GM21786 (cell line): ENCODE measurements around the gene CCR7.
A peak's percentile ranks its signal among the peaks of the same experiment; 100 is the strongest.
"Not testable (repeated sequence)": the region's sequence is repeated elsewhere in the genome, so short reads cannot be mapped to it uniquely, and the experiment has no call there.

Experiments used
- ATAC-seq: cut with Tn5 transposase; IDR thresholded peaks from one replicate; pipeline ENCODE4 v1.9.1; 2021; ENCODE audit not compliant: unreplicated experiment

CCR7 gene

DNA sequence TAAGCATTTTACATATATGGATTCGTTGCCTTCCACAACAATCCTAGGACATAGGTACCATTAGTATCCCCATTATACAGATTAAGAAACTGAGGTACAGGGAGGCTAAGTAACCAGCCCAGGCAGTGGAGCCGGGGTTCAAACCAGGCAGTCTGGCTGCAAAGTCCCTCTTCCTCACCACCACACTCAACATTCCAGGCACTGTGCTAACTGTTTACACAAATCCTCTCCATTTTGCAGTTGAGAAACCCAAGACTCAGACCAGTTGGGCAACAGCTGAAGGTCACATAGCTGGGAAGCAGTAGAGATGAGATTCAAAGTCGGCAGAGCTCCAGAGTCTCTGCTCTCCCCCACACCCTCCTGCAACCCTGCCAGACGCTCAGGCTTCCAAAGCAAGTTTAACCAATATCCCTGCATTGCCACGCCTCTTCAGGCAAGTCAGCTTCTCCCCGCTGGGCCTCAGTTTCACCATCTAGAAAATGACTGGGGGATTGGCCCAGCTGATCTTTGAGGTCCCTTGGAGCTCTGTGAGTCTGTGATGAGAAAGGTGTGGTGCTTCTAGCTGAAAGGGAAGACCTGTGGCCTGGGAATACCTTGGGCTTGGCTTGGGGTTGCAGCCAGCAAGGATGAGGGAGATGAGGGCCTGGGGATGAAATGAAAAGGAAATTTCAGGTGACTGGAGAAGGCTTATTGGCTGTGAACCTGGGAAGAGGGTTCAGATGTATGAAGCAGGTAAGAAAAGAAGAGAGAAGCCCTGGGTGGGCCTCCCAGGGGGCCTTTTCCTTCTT is 14.0 kb downstream of the CCR7 start:
- ATAC-seq, result no peak

DNA sequence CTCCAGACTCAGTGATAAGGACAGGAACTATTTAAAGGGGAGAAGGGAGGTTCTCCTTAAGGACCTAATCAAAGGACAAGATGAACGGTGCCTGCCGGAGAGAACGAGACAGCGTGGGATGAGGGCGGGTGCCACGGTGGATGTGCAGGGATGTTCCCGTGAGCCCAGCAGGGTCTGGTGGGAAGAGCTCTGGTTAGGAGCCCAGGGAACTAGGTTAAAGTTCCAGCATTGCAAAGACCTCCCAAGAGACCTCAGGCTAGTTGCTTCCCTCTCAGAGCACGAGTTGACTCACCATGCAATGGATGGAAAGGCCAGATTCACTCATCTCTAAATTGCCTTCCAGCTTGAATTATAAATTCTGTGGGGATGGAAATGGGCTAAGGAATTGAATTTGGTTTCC is 14.7 kb downstream of the CCR7 start:
- ATAC-seq, result no peak

DNA sequence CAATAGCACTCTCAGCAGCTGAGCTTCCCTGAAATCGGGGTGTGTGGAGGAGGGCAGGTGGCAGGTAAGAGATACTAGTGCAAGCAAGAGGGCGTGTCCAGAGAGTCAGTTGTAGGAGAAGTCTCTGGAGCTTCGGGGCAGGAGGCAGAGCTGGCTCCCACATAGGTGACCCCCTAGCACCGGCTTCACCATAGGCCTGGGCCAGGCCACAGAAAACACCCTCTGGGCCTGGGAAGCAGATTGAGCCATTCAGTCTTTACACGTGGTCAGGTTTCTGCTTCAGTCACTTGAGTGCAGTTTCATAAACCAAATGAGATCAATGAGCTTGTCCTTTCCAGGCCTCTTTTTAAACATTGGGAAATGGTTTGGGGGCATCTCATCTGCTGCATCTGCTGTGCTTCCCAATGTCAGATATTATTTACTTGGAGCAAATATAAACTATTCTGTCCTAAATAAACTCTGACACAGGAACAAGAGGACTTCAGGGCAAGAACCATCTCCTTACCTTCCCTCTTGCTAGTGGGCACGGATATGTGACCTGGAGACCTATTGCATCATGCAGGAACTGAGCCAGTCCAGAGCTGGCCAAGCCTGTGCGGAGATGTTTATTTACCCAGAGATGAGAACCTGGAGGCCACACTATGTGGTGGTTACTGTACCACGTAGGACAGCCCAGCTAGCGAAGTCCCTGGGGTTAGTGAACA is 16.1 kb downstream of the CCR7 start:
- no peak for ATAC-seq

DNA sequence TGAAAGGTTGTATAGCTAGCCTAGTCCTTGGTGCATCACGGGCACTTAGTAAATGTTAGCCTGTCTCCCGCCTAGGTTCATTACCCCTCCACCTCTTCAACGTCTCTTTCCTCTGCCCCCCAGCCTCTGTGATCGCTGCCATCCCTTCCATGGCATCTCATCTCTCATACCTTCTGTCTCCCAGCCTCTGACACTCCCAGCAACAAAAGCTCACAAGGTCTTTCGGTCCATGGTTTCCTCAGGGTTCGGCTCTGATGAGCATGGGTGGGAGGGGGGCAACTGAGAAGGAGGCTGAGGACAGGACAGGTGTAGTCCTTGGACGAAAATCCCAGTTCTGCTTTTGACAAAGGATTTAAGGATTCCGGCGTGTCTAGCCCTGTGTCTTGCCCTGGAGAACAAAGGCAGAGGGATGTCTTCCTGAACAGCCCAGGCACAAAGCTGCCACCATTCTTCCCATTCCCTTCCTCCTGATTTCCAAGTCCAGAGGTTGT is 16.7 kb downstream of the CCR7 start:
- no peak for ATAC-seq

DNA sequence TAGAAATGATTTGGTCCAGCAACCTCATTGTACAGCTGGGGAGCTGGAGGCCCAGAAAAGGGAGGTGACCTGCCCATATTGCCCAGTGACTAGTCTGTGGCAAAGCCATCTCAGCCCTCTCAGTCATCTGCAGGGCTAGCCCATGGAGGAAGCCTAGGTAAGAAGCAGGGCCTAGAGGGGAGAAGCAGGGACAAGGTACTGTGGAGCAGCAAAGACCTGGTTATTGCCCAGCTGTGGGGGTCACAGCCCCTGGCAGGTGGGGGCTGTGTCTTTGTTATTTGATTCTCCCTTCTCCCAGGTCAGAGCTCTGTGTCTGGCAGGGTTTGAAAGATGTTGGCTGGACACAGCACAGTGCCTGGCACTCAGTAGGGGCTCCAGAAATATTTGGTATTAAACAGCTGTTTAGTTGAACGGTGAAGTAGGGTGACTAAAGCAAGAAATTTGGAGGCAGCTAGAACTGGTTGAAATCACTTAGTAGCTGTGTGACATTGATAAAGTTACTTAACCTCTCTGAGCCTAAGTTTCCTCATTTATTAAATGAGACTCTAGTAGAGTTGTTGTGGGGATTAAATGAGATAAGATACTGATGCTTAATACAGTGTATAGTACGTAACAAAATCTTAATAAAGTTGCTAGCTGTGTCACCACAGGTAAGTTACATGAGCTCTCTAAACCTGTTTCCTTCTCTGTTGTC is 17.3 kb downstream of the CCR7 start:
- no peak for ATAC-seq

DNA sequence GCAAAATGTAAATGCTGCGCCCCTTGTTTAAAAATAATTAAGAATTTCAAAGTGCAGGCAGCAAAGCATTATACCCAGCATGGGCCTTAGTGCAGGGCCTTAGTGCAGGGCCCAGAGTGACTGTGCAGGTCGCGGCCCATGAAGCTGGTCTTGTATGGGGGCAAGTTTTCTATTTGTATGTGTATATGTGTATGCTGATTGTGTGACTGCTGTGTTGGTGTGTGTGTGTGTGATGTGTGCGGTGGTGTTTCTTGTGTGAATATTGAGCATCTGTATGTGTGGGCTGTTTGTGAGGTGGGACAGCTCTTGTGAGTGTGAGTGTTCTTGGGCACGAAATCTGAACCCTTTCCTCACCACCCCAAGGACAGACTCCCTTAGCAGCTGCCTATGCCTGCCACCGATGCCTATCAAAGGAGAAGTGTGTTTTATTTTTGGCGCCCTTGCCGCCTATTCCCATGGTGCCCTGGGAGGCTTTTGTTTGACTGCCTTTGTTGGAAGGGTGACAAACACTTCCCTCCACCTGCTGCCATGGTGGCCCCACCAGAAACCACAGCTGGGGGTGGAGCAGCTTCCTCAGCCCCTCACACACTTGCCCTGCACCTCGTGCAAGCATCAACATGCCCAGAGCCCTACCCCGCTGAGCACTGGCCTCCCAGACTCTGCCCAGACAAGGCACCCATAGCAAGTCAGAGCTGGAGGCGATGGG is 18.0 kb downstream of the CCR7 start:
- no peak for ATAC-seq

DNA sequence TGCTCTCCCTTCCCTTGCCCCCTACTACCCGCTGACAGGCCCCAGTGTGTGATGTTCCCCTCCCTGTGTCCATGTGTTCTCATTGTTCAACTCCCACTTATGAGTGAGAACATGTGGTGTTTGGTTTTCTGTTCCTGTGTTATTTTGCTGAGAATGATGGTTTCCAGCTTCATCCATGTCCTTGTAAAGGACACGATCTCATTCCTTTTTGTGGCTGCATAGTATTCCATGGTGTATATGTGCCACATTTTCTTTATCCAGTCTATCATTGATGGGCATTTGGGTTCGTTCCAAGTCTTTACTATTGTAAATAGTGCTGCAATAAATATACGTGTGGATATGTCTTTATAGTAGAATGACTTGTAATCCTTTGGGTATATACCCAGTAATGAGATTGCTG is 18.8 kb downstream of the CCR7 start:
- ATAC-seq, result not testable (repeated sequence)

DNA sequence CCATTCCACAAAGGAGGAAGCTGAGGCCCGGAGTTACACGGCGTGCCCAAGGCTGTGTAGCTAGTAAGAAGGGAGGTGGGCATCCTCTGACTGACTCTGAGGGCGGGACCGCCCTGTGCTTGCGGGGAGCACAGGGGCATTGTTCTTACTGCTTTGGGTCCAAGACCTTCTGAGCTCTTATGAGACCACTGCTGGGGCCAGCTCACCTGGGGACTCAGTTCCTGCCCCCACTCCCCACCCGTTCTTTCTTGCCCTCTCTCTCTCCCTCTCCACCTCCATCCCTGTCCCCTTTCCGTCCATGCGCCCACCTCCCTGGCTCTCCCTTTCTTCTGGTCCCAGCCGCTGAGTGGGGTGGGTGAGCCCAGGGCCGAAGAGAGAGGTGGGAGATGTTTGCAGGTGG is 19.6 kb downstream of the CCR7 start:
- ATAC-seq, result no peak

DNA sequence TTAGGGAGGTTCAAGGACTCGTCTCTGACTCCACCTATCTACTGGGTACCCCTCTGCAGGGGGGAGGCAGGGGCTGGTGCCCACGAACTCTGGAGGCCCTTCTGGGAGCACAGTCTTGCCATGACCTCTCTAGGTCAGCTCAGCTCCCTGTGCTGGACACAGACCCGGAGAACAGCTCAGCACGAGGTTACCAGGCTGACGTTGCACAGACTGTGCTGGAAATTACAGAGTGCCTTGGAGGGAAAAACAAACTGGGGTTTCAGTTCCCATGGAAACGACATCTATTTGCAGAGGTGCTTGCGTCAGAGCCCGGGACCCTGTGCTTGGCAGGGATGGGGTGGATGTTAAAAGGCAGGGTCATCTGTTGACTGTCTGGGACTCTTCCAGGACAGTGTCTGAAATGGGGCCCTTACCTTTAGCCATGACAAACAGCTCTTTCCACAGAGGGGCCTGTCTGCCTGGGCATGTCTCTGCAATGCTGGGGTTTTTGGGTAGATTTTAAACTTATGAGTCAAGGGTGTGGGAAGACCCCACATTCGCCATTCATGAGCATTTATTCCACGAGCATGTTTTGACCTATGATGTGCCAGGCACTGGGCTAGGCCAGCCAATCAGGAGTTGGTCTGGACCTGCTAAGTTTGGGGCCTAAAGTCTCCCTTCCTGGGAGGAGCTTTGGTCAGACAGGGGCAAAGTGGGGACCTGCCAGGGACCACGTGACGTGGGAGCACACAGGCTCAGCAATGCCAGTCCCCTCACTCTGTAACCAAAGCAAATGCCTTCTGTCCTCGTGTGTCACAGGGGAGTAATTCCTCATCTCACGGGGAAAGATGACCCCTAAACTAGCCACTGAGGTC is 22.5 kb downstream of the CCR7 start:
- ATAC-seq, result peak; percentile 42

DNA sequence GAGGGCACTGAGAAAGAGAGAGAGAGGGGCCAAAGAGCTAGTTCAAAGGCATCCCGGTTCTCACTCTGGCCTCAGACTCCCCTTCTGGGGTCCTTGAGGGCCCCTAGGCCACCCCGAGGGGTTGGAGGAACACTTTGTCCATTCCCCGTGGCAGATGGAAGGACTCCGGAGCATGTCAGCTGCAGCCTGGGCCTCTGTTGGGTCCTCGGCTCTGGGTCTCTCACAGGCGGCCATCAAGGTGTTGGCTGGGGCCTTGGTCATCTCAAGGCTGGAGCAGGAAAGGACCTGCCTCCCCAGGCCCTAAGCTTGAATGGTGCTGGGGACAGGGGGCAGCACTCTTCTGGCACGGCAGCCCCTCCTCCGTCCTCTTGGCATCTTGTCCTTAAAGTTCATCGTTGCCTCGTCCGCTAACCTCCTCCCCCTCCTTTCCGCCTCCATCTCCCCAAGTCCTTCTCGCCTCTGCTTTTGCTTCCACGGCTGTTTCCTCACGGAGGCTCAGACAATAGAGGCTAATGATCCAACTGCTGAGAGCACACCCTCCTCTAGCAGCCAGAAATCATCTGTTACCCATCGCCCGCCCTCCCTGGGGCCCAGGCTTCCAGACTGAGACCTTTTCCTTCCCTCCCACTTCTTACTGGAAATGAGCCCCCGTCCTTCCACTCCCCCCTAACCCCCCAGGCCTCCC is 23.3 kb downstream of the CCR7 start:
- ATAC-seq, result no peak

DNA sequence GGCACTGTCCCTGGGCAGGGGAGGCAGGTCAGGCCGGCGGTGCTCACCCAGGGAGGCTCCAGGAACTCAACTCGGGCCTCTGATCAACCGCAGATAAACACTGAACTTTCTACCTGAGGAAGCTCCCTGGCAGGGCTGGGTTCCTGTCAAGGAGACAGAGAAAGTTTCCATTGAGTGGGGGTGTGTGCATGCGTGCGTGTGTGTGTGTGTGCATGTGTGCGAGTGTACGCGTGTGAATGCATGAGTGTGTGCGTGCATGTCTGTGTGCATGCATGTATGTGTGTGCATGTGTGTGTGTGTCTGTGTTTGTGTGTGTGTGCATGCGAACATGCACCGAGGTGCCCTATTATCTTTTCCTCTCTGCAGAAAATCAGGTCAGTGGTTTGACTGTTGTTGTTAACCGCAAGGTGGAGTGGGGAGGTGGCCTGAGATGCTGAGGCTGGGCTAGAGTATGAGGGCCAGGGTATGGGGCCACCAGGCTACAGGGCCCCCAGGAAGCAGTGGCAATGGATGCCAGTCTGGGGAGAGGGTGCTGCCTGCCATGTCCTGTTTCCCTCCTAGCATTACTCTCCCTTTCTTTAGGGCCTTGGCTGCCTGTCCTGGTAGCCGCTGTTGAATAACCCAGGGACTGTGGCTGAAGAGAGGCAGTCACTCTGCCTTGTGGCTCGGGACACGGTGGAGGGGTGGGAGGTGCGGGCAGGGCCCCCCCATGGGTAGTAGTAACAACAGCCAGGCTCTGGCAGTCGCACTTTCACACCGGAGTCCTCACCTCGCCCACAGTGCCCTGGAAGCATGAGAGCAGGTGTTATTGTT is 24.0 kb downstream of the CCR7 start:
- ATAC-seq, result no peak

DNA sequence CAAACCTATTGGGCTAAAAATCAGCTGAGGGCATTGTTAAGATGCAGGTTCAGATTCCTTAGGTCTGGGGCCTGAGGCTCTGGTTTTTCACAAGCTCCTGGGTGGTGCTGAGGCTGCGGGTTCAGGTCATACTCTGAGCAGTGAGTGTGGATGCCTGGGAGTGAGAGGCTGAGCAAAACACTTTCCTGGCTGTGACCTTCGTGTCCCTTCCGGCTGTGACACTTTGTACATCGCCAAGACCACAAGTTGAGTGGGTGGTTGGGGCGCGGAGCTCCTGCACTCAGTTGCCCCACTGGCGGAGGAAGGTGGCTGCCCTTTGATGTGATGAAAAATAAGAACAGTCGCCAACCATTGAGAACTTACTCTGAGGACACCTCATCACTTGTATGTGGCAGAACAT is 24.8 kb downstream of the CCR7 start:
- ATAC-seq, result no peak

DNA sequence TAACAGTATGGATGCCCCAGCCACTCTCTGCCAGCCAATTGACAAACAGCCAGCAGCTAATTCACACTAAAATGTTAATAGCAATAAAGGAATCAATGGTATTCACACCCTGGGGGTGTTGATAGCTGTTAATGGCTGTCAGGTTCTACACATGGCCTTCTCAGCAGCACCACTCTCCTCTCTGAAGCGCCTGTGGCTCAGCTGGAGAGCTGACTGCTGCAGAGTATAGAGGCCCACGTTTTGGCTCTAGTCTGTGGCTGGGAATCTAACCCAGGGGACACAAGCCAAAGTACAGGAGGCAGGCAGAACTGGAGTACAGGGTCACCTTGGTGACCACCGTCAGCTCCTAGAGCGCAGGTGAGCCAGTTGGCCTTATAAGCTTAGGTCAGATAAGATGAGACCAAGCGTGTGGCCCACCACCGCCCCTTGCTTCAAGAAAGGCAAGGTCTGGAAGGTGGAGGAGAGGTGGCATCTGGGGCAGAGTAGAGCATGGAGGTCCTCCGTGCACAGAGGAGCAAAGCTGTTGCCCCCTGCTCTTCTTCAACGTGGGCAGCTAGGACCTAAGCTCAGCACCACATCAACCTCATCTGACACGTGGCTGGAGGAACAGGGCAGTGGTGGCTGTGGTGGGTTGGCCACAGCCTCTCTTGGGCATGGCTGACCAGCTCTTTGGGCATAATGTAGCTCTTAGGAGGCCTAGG is 25.4 kb downstream of the CCR7 start:
- no peak for ATAC-seq

DNA sequence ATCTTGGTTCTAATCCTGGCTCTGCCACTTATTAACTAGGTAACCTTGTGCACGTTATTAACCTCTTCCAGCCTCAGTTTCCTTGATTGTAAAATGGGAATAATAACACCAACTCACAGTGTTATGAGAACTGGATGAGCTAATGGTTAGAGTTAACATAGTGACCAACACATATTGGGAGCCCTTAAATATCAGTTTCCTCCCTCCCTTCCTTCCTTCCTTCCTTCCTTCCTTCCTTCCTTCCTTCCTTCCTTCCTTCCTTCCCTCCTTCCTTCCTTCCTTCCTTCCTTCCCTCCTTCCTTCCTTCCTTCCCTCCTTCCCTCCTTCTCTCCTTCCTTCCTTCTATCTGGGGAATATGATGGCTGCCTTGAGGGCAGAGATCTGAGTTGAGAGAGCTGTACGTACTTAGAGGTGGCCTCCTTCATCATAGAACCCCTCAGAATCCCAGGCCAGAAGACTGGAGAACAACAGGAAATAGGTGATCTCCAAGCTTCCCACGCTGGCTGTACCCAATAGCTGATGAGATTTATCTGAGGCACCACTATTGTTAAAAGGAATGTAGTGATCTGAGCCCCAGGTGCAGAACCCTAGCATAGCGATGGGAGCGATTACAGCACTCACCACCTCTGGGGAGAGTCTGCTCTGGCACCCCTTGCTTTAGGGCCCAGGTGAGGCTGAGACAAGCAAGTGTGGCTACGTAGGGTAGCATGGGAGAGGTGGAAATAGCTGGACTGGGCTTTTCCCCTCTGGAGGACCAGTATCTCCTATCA is 26.2 kb downstream of the CCR7 start:
- no peak for ATAC-seq

DNA sequence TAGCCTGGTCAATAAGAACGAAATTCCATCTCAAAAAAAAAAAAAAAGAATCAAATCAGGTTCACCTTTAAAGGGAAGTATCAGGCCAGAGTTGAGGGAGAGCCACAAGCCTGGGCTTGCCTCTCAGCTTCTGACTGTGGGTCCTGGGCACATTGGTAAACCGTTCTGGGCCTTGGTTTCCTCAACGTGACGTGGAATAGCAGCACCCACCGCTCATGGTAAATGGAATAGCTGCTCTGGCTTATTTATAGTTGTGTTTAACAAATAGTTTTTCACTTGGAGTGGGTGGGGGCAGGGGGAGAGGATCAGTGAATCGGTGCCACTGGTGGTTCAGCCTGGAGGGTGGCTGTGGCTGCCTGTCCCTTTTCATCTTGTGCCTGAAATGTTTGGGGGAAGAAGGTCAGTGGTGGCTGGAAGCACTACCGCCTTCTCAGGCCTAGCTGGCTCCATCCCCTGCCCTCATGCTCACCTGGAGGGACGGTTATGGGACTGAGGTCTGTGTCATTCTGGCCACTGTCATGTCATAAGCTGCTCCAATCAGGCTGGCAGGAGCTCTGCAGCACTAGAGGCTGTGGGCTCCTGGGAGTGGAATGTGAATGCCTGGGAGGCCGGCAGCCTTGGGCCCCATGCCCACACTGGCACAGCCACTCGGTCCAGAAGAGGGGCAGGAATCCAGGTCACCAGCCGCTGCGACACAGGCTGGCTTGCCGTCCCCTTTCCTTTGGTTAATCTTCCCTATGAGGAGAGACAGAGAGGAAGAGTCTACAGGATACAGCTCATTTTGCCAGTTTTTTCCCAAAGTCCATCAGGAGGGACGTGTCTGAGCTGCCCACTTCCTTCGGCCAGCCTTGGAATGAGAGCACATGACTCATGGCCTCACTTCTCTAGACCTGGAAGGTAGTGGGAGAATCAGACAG is 27.0 kb downstream of the CCR7 start:
- no peak for ATAC-seq
